Measurements from ENCODE around the gene FNDC5. TPM values are rescaled to one million over a fixed set of nuclear protein-coding genes. Genes with fewer than 3 reads are reported as not detected.
A peak's percentile ranks its signal among the peaks of the same experiment; 100 is the strongest.

The FNDC5 gene
- total RNA-seq (10 to 100 TPM in 1 of 2 donors, 1 to 10 TPM in 1; 2.5 to 10.5 TPM), polyA plus RNA-seq (1 to 10 TPM in 1 of 2 donors, under 1 TPM in 1; 0.43 to 1.5 TPM)

- Histone ChIP-seq H3K27me3 (ENCODE audit: control insufficient read depth in 4 of 4, insufficient read depth in 4 of 4, low read length in 3 of 4) (no peaks in the 10 kb centered on the region), H3K9me3 (ENCODE audit: control insufficient read depth in 4 of 4, low read length in 3 of 4) (no peaks in the 10 kb centered on the region), H3K4me1 (ENCODE audit: control insufficient read depth in 4 of 4, insufficient read depth in 4 of 4, low read length in 3 of 4) (peaks cover 2 to 27% (median 21%) of the 10 kb centered on the region in 4 donors), H3K36me3 (ENCODE audit: control insufficient read depth in 4 of 4, insufficient read depth in 3 of 4, low read depth in 1 of 4, low read length in 3 of 4) (no peaks in the 10 kb centered on the region), H3K4me3 (ENCODE audit: low read depth in 1 of 3, low read length in 3 of 3) (peak within 1 kb of the TSS; percentile 47 to 63 (median 58)), H3K27ac (ENCODE audit: low read depth in 1 of 2, low read length in 2 of 2) (no peak within 1 kb of the TSS), H3K9ac (ENCODE audit: low read depth in 1 of 2, low read length in 2 of 2) (peak within 1 kb of the TSS in 1 of 2 donors; percentile 63)
- no peak for DNase-seq (ENCODE audit: low spot score)
- no peak for TF ChIP-seq FOXA2 (IDR thresholded peaks at IDR 0.05)
- no peak for TF ChIP-seq JUND (IDR thresholded peaks at IDR 0.05)
- 2% methylated on average over 99 of the region's 99 CpGs for WGBS
These were observed at the start of gene FNDC5 for GRCh38 chr1:32870615-32871363. Gene FNDC5 (minus strand): TSS chr1:32870912.

DNA sequence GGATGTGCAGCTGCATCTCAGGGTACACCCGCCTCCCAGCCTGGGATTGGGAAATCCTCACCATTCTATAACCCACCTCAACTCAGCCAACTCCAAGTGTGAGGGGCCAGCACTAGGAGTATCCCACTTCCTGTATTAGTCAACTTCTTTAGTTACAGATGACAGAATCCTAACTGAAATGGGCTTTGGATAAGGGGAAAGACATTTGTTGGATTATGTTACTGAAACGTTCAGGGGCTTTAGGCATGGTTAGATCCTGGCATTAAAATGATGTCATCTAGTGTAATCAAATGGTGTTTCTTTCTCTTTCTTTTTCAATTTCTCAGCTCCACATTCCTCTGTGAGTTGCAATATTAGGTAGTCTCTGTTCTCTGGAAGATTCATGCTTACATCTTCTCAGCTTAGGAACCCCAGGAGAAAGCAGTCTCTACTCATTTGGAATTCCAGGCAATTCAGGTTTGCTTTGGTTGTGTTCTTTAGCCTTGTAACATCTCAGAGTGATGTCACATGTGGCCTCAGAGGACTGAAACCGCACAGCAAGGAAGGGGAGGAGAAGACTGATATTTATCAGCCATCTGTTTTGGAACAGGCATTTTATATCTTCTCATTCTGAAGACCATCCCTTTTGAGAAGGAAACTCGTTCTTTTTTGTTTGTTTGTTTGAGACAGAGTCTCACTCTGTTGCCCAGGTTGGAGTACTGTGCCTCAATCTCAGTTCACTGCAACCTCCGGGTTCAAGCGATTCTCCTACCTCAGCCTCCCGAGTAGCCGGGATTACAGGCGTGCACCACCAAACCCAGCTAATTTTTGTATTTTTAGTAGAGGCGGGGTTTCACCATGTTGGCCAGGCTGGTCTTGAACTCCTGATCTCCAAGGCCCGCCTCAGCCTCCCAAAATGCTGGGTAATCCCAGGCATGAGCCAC, 49.4 kb upstream of the FNDC5 start:
- Histone ChIP-seq H3K9ac (ENCODE audit: low read depth in 1 of 2, low read length in 2 of 2) (no peak overlapping the region), H3K27ac (ENCODE audit: low read depth in 1 of 2, low read length in 2 of 2) (peak overlapping the region; percentile 22 to 67), H3K27me3 (ENCODE audit: control insufficient read depth in 4 of 4, insufficient read depth in 4 of 4, low read length in 3 of 4) (no peaks in the 10 kb centered on the region), H3K36me3 (ENCODE audit: control insufficient read depth in 4 of 4, insufficient read depth in 3 of 4, low read depth in 1 of 4, low read length in 3 of 4) (no peaks in the 10 kb centered on the region), H3K4me3 (ENCODE audit: low read depth in 1 of 3, low read length in 3 of 3) (no peak overlapping the region), H3K4me1 (ENCODE audit: control insufficient read depth in 4 of 4, insufficient read depth in 4 of 4, low read length in 3 of 4) (peaks cover 3 to 11% (median 6%) of the 10 kb centered on the region in 4 donors), H3K9me3 (ENCODE audit: control insufficient read depth in 4 of 4, low read length in 3 of 4) (no peaks in the 10 kb centered on the region)
- TF ChIP-seq RXRA (IDR thresholded peaks at IDR 0.05): no peak
- TF ChIP-seq, protein P1, sequence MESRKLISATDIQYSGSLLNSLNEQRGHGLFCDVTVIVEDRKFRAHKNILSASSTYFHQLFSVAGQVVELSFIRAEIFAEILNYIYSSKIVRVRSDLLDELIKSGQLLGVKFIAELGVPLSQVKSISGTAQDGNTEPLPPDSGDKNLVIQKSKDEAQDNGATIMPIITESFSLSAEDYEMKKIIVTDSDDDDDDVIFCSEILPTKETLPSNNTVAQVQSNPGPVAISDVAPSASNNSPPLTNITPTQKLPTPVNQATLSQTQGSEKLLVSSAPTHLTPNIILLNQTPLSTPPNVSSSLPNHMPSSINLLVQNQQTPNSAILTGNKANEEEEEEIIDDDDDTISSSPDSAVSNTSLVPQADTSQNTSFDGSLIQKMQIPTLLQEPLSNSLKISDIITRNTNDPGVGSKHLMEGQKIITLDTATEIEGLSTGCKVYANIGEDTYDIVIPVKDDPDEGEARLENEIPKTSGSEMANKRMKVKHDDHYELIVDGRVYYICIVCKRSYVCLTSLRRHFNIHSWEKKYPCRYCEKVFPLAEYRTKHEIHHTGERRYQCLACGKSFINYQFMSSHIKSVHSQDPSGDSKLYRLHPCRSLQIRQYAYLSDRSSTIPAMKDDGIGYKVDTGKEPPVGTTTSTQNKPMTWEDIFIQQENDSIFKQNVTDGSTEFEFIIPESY (IDR thresholded peaks at IDR 0.05): no peak
- no peak for TF ChIP-seq TAF1 (conservative IDR thresholded peaks at IDR 0.05)
- no peak for TF ChIP-seq NR2F2 (IDR thresholded peaks at IDR 0.05)
- TF ChIP-seq JUND (IDR thresholded peaks at IDR 0.05): no peak
- TF ChIP-seq RAD21 (IDR thresholded peaks at IDR 0.05): no peak
- TF ChIP-seq FOXA1 (IDR thresholded peaks at IDR 0.05): no peak
- no peak for TF ChIP-seq SP1 (IDR thresholded peaks at IDR 0.05)
- TF ChIP-seq EGR1 (IDR thresholded peaks at IDR 0.05; ENCODE audit: low read depth in 2 of 2): no peak
- no peak for TF ChIP-seq HNF4G (IDR thresholded peaks at IDR 0.05)
- TF ChIP-seq GABPA (IDR thresholded peaks at IDR 0.05 in 1 of 2, conservative IDR thresholded peaks at IDR 0.05 in 1 of 2): no peak
- TF ChIP-seq, protein P2, sequence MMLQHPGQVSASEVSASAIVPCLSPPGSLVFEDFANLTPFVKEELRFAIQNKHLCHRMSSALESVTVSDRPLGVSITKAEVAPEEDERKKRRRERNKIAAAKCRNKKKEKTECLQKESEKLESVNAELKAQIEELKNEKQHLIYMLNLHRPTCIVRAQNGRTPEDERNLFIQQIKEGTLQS (IDR thresholded peaks at IDR 0.05): no peak
- WGBS: 88% methylated on average over 11 of the region's 11 CpGs
- no peak for DNase-seq (ENCODE audit: low spot score)

DNA sequence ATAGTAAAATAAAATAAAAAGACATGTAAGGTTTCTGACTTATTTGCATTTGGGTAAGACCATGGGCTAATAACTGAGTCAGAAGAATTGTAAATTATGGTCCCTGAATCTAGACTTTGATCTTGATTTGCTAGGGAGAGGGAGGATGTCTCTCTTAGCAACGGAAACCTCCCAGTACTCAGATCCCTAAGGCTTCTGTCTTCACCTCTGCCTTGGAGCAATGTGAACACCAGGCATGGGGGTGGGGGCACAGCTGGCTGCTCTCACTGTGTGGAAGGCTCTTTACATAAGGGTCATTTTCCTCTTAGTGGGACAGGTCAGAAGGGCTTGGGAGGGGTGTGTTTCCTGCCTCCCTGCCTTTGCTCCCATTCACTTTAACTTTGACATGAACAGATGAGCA, 47.5 kb upstream of the FNDC5 start:
- no peak for DNase-seq (ENCODE audit: low spot score)
- no peak overlapping the region for H3K4me3 ChIP-seq (ENCODE audit: low read depth in 1 of 3, low read length in 3 of 3)
- no peak overlapping the region for H3K9ac ChIP-seq (ENCODE audit: low read depth in 1 of 2, low read length in 2 of 2)
- TF ChIP-seq RAD21 (IDR thresholded peaks at IDR 0.05): no peak
- no peak for TF ChIP-seq FOXA2 (IDR thresholded peaks at IDR 0.05)
- no peak for TF ChIP-seq NR2F2 (IDR thresholded peaks at IDR 0.05)
- TF ChIP-seq REST (IDR thresholded peaks at IDR 0.05): no peak
- TF ChIP-seq RXRA (IDR thresholded peaks at IDR 0.05): no peak
- TF ChIP-seq CTCF (IDR thresholded peaks at IDR 0.05; ENCODE audit: low read depth, low read length, missing input control): no peak
- TF ChIP-seq SP1 (IDR thresholded peaks at IDR 0.05): no peak
- no peak for TF ChIP-seq FOXA1 (IDR thresholded peaks at IDR 0.05)
- H3K27me3 ChIP-seq (ENCODE audit: control insufficient read depth in 4 of 4, insufficient read depth in 4 of 4, low read length in 3 of 4): no peaks in the 10 kb centered on the region
- 72% methylated on average over 1 of the region's 1 CpG for WGBS
- no peaks in the 10 kb centered on the region for H3K9me3 ChIP-seq (ENCODE audit: control insufficient read depth in 4 of 4, low read length in 3 of 4)
- H3K4me1 ChIP-seq (ENCODE audit: control insufficient read depth in 4 of 4, insufficient read depth in 4 of 4, low read length in 3 of 4): peaks cover 0 to 11% (median 6%) of the 10 kb centered on the region in 4 donors
- H3K36me3 ChIP-seq (ENCODE audit: control insufficient read depth in 4 of 4, insufficient read depth in 3 of 4, low read depth in 1 of 4, low read length in 3 of 4): no peaks in the 10 kb centered on the region
- H3K27ac ChIP-seq (ENCODE audit: low read depth in 1 of 2, low read length in 2 of 2): no peak overlapping the region
